Activated CD8-positive, alpha-beta memory T cell treated with anti-CD3 and anti-CD28 coated beads for 24 hours (primary cell): Measurements from ENCODE around the gene TRAPPC10.
"Not testable (repeated sequence)": the region's sequence is repeated elsewhere in the genome, so short reads cannot be mapped to it uniquely, and the experiment has no call there.

Experiments
- DNase-seq: peaks from one replicate; pipeline ENCODE4 v3.0.0-alpha.2; 2020

Gene TRAPPC10

DNA sequence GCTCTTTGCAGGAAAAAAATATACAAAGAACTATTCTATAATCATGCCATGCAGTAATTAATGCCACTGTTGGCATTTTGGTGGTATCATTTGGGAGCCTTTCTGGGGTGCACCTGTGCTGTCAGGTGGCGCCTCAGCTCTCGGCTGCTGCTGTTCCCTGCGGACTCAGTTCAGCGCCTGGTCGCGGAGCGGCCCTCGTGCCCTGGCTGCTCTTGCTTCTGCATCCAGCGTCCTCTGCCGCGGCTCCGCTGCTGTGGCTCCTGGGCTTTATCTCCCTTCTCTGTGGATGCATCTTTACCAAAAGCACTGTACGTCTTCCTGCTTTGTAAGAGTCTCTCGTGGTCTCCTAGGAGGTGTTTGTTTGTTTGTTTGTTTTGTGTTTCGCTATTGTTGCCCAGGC lies 60.0 kb downstream of the TRAPPC10 start:
- no peak for DNase-seq

DNA sequence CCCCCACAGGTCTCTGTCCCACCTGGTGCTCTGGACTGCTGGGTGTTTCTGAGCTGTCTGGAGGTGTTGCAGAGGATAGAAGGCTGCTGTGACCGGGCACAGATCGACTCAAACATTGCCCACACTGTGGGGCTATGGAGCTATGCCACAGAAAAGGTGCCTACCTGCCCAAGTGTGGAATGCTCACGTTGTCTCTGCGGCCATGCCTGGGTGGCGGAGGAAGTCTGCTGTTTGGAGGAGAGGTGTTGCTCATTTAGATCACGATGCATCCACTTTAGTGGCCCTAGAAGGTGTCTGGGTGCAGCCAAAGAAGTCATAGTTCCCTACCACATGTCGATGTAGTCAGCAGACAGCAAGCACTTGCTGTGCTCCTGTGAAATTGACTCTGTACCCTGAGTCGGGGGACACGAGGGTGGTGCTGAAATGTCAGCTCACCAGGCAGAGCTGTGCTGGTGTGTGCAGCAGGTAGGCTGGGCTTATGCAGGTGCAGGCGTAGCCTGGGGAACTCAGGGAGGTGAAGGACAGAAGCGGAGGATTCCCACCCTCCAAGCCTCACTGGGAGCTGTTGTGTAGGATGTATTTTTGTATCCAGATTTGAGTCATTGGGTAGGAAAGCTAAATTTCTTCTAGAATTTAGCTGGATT lies 62.3 kb downstream of the TRAPPC10 start:
- no peak for DNase-seq

DNA sequence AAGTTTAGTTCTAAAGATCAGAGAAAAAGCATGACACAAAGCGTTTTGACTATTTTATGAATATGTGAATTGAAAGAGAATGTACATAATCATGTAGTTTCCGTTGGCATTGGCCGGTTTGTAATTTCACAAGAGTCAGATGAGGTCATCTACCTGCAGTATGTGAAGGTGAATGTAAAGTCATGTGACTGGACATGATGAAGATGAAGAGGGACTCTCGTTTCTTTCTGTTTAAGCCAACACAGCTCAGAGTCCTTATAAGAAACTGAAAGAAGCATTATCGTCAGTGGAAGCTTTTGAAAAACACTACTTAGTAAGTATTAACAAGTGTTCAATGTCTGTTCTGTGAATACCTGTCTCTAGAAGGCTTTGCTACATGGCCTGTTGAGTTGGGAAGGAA lies 64.2 kb downstream of the TRAPPC10 start:
- DNase-seq, result no peak

DNA sequence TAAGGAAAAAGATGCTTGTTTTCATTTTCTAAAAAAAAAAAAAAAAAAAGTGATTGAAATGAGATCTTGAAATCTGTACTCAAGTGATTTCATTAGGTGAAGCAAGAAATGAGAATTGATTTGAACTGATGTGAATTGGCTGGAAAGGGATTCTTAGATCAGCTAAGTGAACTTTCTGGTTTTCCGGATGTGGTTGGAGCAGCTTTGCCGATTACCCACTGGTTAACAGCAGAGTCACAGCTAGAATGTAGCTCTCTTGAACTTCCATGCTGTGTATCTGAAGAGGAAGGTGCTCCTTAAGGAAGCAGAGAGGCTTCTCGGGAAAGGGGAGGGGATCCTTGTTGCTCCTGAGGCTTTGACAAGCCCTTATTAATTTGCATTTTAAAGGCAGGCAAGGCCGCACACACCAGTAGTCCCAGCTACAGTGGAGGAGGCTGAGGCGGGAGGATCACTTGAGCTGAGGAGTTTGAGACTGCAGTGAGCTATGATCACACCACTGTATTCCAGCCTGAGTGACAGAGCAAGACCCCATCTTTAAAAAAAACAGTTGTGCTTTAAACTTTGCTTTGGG lies 66.4 kb downstream of the TRAPPC10 start:
- DNase-seq, result no peak

DNA sequence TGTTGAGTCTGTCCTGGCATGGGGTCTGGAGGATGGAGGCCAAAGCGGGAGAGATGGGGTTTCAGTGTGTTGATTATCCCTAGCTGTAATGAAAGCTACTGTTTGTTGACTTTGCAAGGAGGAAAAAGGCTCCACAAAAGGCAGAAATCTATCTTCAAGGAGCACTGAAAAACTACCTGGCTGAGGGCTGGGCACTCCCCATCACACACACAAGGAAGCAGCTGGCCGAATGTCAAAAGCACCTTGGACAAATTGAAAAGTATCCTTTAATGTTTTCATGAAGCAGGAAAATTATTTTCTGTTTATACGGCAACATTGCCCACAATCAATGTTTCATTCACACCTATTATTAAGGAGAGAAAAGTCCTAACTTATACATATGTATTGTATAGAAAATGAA lies 67.3 kb downstream of the TRAPPC10 start:
- DNase-seq, result no peak

DNA sequence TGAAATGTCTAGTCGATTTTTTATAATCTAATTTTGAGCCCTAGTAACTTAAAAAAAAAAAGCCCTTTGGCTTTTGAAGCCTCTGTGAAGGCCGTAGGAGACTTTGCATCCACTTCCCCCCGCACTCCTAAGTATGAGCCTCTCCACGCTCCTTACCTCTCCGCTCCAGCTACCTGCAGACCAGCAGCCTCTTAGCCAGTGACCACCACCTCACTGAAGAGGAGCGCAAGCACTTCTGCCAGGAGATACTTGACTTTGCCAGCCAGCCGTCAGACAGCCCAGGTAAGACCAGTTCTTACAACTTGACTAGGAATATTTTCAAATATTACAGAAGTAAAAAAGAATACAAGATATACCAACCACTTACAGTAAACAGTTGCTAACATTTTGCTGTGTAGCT lies 67.7 kb downstream of the TRAPPC10 start:
- no peak for DNase-seq

DNA sequence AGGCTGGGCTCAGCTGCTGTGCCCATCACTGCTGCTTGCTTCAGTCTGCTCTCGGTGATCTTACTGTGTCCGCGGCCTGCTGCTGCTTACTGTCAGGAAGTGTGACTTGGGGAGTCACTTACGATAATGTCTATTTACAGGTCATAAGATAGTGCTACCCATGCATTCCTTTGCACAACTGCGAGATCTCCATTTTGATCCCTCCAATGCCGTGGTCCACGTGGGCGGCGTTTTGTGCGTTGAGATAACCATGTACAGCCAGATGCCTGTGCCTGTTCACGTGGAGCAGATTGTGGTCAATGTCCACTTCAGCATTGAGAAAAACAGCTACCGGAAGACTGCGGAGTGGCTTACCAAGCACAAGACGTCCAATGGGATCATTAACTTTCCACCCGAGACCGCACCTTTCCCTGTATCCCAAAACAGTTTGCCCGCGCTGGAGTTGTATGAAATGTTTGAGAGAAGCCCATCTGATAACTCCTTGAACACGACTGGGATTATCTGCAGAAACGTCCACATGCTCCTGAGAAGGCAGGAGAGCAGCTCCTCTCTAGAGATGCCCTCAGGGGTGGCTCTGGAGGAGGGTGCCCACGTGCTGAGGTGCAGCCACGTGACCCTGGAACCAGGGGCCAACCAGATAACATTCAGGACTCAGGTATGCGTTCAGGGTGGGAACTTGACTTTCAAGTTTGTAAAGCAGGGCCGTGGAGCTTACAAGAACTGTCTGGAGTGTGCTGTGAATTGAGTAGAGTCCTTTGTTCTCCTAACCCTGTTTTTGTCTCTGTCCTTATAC lies 70.7 kb downstream of the TRAPPC10 start:
- DNase-seq, result no peak

DNA sequence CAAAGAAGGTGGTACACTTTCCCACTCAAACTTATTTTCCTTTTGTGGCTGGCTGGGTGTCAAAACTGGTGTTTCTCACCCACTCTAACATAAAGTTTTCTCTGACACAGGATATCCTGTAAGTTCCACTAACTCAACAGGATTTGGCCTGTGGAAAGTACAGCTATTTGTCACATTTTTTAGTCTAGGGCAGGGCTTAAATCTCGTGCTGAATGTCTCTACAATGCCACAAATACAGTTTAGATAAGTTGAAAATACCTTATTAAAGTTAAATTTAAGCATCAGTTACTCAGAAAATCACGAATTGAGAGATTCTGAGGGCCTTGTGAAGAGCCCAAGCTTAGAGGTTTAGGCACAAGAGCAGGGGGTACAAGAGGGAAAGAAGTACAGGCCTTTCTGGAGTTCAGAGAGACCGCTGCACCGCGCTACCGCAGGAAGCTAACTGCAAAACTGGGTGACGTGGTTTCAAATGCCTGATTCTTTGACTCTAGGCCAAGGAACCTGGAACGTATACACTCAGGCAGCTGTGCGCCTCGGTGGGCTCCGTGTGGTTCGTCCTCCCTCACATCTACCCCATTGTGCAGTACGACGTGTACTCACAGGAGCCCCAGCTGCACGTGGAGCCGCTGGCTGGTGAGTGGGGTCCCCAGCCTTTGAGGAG lies 71.7 kb downstream of the TRAPPC10 start:
- peak; percentile 80 for DNase-seq

DNA sequence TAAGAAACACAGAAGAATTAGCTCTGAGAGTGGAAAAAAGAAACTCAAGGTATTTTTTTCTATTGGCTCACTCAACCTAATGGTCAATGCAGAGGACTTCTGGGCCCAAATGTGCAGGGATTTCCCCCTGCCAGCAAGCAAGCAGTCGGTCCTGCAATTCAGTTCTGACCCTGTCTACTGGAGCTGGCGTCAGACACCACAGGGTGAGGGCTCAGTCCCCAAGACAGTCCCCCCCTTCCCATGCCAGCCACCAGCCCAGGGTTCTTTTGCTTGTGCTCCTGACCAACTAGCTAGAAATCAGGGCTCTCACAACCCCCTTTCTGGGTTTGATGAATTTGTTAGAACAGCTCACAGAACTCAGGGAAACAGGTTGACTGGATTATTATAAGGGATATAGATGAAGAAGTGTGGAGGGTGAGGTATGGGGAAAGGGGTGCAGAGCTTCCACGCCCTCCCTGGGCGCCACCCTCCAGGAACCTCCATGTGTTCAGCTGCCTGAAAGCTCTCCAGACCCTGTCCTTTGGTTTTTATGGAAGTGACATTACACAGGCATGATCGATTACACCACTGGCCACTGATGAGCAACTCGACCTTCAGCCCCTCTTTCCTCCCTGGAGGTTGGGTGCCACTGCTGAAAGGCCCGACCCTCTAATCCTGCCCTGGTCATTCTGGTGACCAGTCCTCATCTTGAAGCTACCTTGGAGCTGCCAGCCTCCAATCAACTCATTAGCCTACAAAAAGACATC lies 72.6 kb downstream of the TRAPPC10 start:
- DNase-seq, result no peak

DNA sequence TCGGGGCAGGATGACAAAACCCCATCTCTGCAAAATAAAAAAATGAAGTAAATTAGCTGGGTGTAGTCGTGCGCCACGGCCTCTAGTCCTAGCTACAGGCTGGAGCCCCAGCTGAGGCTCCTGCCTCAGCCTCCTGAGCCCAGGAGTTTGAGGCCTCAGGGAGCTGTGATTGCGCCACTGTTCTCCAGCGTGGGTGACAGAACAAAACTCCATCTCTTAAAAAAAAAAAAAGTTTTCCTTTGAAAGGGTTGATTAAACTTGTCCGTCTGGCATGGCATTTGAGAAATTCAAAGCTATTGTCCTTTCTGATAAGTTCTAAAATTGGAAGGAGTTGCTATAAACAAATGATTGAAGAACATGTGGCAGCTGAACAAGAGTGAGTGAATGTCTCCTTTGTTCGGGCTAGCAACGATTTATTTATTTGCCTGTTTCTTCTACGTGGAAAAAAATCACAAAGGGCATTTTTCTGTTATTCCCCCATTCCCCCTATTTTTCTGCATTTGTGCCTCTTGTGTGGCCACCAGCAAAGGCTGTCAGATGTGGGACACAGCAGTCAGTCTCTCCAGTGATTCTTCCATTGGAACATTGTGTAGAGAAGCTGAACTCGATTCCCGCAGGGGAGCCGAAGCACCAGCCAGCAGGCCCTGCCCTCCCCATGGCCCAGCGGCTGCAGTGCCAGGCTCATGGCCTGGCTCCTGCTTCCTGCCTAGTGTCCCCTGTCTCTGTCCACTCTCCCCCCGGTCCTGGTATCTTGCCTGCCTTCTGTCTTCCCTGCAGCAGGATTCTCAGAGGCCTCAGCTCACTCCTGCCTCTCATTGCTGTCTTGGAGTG lies 73.6 kb downstream of the TRAPPC10 start:
- DNase-seq, result no peak

DNA sequence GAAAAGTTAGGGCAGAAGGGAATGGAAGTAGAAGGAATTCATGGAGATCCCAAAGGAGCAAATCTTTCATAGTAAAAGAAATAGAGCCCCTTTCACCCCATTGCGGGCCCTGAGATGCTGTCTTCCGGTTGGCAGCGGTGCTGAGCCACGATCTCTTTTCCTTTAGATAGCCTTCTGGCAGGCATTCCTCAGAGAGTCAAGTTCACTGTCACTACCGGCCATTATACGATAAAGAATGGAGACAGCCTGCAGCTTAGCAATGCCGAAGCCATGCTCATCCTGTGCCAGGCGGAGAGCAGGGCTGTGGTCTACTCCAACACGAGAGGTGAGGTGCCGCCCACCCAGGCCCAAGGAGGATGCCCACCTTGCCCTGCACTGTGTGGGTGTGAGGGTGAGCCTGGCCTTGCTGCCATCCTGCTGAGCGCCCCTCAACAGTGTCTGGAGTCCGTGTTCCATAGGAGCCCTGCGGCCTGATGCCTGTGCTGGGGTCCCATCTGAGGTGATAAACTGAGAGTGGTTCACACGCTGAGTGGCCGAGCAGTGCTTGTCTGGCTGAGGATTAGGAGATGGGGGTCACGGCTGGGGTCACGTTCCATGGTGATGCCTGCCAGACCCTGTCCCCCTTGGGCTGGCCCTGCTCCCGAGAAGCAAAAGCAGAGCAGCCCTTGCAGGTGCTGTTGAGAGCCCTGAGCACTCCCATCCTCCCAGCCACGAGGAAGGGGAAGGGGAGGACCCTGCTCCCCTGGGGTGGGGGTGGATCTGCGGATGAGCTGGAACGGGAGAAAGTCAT lies 74.7 kb downstream of the TRAPPC10 start:
- no peak for DNase-seq

DNA sequence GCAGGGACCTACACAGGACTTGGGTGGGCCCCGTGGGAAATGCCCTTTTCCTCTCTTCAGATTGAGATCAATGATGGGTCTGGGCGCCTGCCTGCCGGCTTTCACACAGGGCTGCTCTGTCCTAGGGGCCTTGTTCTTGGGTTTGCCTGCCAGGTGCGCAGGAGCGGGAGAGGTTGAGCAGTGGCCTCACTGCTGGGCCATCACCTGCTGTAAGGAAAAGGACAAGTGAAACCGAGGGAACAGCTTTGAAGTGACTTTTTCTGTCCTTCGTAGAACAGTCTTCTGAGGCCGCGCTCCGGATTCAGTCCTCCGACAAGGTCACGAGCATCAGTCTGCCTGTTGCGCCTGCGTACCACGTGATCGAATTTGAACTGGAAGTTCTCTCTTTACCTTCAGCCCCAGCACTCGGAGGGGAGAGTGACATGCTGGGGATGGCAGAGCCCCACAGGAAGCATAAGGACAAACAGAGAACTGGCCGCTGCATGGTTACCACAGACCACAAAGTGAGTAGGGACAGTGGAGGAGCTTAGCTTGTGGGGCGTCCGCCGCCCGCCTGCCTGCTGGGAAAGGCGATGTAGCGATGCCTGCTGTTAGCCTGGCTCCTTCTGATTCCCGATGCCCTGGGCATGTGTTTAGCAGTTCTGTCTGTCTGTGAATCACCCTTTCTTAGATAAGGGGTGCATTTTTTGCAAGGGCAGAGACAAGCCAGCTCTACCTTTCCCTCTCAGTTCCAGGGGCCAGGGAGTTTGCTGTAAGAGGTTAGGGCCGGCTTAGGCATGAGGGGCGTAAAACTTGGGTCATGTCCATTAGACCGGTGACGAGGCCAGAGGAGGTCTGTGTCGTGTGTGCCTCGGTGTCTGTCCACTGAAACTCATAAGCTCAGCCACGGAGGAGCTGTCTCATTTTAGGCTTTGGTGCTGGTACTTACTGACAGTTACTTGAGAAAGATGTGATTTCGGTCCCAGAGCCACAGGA lies 75.6 kb downstream of the TRAPPC10 start:
- no peak for DNase-seq

DNA sequence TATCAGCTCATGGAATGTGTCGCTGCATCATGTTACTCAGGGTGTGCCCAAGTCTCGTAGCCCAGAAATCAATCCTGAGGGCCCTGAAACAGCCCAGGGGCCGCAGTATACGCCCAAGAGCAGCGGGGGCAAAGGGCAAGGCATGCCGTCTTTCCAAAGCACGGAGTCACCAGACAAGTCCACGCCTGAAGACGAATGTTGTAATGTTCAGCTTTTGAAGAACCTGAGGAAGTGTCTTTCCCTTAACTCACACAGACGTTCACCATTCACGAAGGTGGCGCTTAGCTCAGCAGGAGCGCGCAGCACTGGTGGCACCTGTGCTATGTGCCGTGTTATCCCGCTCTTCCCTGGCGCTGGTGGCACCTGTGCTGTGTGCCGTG lies 76.3 kb downstream of the TRAPPC10 start:
- DNase-seq, result no peak

DNA sequence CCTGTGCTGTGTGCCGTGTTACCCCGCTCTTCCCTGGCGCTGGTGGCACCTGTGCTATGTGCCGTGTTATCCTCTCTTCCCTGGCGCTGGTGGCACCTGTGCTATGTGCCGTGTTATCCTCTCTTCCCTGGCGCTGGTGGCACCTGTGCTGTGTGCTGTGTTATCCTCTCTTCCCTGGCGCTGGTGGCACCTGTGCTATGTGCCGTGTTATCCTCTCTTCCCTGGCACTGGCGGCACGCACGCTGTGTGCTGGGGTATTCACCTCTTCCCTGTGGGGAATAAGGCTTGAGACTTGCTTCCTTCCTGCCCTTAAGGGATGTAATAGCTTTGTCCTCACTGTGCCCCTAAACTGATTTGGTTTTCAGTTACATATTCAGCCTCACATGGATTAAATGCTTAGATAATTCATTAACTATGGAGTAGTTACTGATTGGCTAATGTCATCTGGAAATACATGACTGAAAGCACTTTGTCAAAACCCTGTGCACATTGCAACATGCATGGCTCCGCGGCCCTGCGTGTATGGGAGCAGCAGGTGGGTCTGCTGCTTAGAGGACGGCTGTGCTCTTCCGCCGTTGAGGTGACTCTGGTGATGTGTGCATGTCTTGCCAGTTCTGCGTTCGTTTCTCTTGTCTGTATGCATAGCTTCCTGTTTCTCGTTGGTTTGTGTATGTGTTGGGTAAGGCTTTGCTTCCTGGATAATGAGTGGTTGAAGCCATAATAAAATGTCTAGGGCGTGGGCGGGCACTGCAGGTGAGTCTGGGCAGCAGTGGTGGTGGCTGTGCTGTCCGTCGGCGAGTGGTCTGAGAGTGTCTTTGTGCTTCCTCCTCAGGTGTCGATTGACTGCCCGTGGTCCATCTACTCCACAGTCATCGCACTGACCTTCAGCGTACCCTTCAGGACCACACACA lies 77.1 kb downstream of the TRAPPC10 start:
- DNase-seq, result peak; percentile 62

DNA sequence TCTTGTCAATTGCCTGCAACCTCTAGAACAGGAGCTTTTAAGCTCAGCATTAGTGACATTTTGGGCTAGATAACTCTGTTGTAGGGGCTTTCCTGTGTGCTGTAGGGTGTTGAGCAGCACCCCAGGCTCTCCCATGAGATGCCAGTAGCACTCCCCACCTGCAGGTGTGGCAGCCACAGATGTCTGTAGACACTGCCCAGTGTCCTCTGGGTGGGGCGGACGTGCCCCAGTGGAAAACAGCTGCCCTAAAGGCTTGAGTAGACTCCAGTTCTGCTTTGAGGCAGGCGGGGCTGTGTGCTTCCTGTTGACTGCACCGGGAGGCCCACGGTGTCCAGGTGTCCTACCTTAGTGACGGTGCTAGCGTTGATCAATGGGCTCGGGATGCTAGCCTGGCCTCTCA lies 78.2 kb downstream of the TRAPPC10 start:
- DNase-seq, result peak; percentile 53

DNA sequence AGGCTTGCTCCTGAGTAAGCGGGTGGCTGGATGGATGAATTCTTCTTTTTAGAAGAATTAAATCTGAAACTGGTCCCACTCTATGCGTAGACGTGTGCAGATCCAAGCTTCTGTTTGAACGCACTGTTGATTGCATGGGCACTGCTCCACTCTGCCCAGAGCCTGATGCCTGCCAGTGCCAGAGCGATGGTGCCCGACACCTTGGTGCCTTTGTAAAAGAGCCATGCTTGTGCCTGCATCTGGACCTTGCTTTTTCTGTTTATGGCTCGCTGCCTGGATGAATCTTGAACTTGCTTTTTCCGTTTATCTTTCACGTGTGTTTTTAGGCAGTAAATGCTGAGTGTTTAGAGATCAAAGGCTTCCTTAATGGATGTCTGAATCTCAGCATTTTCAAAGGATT lies 80.1 kb downstream of the TRAPPC10 start:
- DNase-seq, result no peak

DNA sequence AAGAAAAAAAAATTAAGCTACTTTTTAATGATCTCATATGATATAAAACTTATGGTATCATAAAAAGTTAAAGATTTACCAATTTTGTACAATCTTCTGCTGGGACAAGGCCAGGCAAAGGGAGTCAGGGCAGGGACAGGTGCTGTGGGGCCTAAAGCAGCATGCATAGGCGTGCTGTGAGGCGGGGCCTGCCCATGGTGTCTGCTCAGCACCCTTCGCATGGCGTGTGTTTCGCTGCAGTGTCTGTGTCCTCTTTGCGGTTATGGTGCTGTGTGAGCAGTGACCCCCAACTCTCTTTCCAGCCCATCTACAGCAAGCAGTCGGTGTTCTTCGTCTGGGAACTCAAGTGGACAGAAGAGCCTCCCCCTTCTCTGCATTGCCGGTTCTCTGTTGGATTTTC lies 81.7 kb downstream of the TRAPPC10 start:
- DNase-seq, result peak; percentile 19

DNA sequence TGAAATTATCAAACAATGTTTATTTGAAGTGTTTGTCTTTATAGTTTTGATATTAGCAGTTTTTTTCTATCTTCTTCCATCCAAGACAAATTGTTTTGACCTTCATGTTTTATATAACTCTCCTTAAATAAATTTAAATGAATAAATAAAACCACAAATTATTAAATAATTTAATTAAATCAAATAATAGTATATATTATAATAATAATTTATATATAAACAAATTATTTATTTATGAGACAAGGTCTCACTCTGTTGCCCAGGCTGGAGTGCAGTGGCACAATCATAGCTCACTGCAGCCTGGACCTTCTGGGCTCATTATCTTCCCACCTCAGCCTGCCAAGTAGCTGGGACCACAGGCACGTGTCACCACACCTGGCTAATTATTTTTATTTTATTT lies 82.7 kb downstream of the TRAPPC10 start:
- DNase-seq, result no peak

DNA sequence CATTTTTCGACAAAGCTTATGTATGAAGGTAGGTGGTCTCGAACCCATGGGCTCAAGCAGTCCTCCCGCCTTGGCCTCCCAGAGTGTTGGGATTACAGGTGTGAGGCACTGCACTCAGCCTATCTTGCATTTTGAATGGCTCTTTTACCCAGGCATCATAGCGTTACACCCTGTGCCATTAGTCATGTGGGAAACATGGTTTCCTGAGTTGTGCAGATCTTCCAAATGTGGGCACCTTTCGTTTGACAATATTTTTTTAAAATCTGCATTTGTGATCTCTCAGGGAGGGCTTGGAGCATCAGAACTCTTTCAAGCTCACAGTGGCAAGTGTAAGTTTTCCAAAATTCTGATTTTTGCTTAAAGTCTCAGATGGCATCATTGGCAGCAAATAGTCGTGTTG lies 86.4 kb downstream of the TRAPPC10 start:
- not testable (repeated sequence) for DNase-seq
